IPS-18a (cell line): ENCODE data around the gene C2CD2L.
"Not testable (repeated sequence)": the region's sequence is repeated elsewhere in the genome, so short reads cannot be mapped to it uniquely, and the experiment has no call there.

Source experiments
- H3K27ac ChIP-seq: one replicate; pipeline ENCODE4 v1.5.1; 2013; ENCODE audit warnings: low read length
- H3K27me3 ChIP-seq: one replicate; pipeline ENCODE4 v1.6.1; 2013; ENCODE audit warnings: mild to moderate bottlenecking, low read length; ENCODE audit not compliant: control insufficient read depth, insufficient read depth
- H3K36me3 ChIP-seq: one replicate; pipeline ENCODE4 v1.6.1; 2013; ENCODE audit warnings: low read depth, low read length; ENCODE audit not compliant: control insufficient read depth
- H3K4me1 ChIP-seq: one replicate; pipeline ENCODE4 v1.6.1; 2013; ENCODE audit warnings: low read depth, low read length; ENCODE audit not compliant: control insufficient read depth
- H3K4me3 ChIP-seq: one replicate; pipeline ENCODE4 v1.5.1; 2013; ENCODE audit warnings: low read length
- H3K9ac ChIP-seq: one replicate; pipeline ENCODE4 v1.6.1; 2013; ENCODE audit warnings: mild to moderate bottlenecking, low read length, moderate library complexity
- H3K9me3 ChIP-seq: one replicate; pipeline ENCODE4 v1.6.1; 2013; ENCODE audit warnings: low read depth, low read length; ENCODE audit not compliant: control insufficient read depth

The C2CD2L gene

GRCh38 chr11:119106564-119107537 lies at the start of gene C2CD2L:
TSS of gene C2CD2L (plus strand) at chr11:119107344. CDS start at chr11:119107742, 398 bp downstream.
- Histone ChIP-seq H3K36me3 (no peaks in the 10 kb centered on the region), H3K9ac (peak within 1 kb of the TSS; percentile 46), H3K4me1 (peaks cover 13% of the 10 kb centered on the region), H3K27me3 (peaks cover 19% of the 10 kb centered on the region), H3K4me3 (peak within 1 kb of the TSS; percentile 62), H3K9me3 (no peaks in the 10 kb centered on the region), H3K27ac (no peak within 1 kb of the TSS)

- H3K9me3 ChIP-seq, H3K27me3 ChIP-seq, H3K27ac ChIP-seq, H3K4me1 ChIP-seq, H3K4me3 ChIP-seq, H3K9ac ChIP-seq: not testable (repeated sequence)
- peaks cover 12% of the 10 kb centered on the region for H3K36me3 ChIP-seq
These were observed 48.0 kb upstream of the C2CD2L start for GRCh38 chr11:119059128-119059527.

- no peak overlapping the region for H3K4me3 ChIP-seq
- no peaks in the 10 kb centered on the region for H3K36me3 ChIP-seq
- no peaks in the 10 kb centered on the region for H3K27me3 ChIP-seq
- H3K9ac ChIP-seq = no peak overlapping the region
- H3K9me3 ChIP-seq = no peaks in the 10 kb centered on the region
- H3K4me1 ChIP-seq = no peaks in the 10 kb centered on the region
- H3K27ac ChIP-seq = no peak overlapping the region
These were observed 45.9 kb upstream of the C2CD2L start for GRCh38 chr11:119061256-119061655.

- no peak overlapping the region for H3K27ac ChIP-seq
- no peaks in the 10 kb centered on the region for H3K9me3 ChIP-seq
- H3K36me3 ChIP-seq = no peaks in the 10 kb centered on the region
- H3K4me3 ChIP-seq = no peak overlapping the region
- no peak overlapping the region for H3K9ac ChIP-seq
- no peaks in the 10 kb centered on the region for H3K27me3 ChIP-seq
- H3K4me1 ChIP-seq = no peaks in the 10 kb centered on the region
These were observed 44.4 kb upstream of the C2CD2L start for GRCh38 chr11:119062779-119063178.

- Histone ChIP-seq H3K9me3 (no peaks in the 10 kb centered on the region), H3K9ac (no peak overlapping the region), H3K27me3 (no peaks in the 10 kb centered on the region), H3K4me3 (no peak overlapping the region), H3K36me3 (peaks cover 5% of the 10 kb centered on the region), H3K4me1 (no peaks in the 10 kb centered on the region), H3K27ac (no peak overlapping the region)
These were observed 41.8 kb upstream of the C2CD2L start for GRCh38 chr11:119065369-119065768.

DNA sequence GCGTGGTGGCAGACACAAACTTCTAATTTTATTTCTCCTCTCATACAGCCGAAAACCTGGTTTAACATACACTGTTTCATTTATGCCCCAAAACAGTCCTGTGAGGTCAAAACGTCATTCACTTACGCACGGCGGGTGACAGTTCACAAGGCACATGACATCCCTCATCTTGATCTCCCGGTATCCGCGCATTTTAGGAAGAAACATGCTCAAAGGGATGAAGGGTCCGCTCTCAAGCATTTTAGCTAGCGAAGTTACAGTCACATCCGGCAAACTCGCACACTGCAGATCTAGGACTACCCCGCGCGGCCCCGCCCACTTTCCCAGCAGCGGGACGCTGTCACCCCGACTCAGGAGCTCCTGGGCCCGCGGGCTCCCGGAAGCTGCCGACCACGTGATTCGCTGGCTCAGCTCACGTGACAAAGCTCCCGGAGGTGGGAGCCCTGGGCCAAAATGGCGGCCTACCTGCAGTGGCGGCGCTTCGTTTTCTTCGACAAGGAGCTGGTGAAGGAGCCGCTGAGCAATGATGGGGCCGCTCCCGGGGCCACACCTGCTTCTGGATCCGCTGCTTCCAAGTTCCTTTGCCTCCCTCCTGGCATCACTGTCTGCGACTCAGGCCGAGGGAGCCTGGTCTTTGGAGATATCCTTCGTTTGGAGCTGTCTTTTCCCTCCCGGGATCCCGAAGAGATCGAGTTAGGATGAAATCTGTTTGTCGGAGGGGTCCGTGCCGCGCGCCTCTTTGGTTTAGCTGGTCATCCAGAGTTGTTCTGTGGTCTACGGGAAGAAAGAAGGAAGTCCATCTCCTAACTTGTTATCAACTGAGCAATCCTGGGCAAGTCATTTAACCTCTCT lies 39.5 kb upstream of the C2CD2L start, which contains the start of gene VPS11:
TSS of gene VPS11 (plus strand) at position 448 of the 852 bp plus-strand sequence. CDS start at position 454, 6 bp downstream.
- no peaks in the 10 kb centered on the region for H3K4me1 ChIP-seq
- no peak within 1 kb of the TSS for H3K27ac ChIP-seq
- peaks cover 21% of the 10 kb centered on the region for H3K36me3 ChIP-seq
- no peaks in the 10 kb centered on the region for H3K27me3 ChIP-seq
- H3K9me3 ChIP-seq = no peaks in the 10 kb centered on the region
- peak within 1 kb of the TSS; percentile 91 for H3K9ac ChIP-seq
- peak within 1 kb of the TSS; percentile 95 for H3K4me3 ChIP-seq

DNA sequence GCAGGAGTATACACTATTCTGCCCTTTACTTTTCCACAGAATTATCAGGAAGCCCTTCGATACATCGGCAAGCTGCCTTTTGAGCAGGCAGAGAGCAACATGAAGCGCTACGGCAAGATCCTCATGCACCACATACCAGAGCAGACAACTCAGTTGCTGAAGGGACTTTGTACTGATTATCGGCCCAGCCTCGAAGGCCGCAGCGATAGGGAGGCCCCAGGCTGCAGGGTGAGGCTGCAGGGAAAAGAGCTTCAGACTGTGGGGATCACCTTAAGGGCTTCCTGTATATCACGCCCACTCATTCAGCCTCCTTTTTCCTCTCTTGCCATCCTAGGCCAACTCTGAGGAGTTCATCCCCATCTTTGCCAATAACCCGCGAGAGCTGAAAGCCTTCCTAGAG lies 29.3 kb upstream of the C2CD2L start:
- H3K36me3 ChIP-seq = peaks cover 67% of the 10 kb centered on the region
- H3K9me3 ChIP-seq = no peaks in the 10 kb centered on the region
- no peak overlapping the region for H3K4me3 ChIP-seq
- no peak overlapping the region for H3K27ac ChIP-seq
- no peak overlapping the region for H3K9ac ChIP-seq
- H3K4me1 ChIP-seq = no peaks in the 10 kb centered on the region
- H3K27me3 ChIP-seq = no peaks in the 10 kb centered on the region

- Histone ChIP-seq H3K9me3 (no peaks in the 10 kb centered on the region), H3K36me3 (peaks cover 56% of the 10 kb centered on the region), H3K9ac (no peak overlapping the region), H3K27ac (no peak overlapping the region), H3K4me1 (no peaks in the 10 kb centered on the region), H3K27me3 (no peaks in the 10 kb centered on the region), H3K4me3 (no peak overlapping the region)
These were observed 28.3 kb upstream of the C2CD2L start for GRCh38 chr11:119078675-119079420.

DNA sequence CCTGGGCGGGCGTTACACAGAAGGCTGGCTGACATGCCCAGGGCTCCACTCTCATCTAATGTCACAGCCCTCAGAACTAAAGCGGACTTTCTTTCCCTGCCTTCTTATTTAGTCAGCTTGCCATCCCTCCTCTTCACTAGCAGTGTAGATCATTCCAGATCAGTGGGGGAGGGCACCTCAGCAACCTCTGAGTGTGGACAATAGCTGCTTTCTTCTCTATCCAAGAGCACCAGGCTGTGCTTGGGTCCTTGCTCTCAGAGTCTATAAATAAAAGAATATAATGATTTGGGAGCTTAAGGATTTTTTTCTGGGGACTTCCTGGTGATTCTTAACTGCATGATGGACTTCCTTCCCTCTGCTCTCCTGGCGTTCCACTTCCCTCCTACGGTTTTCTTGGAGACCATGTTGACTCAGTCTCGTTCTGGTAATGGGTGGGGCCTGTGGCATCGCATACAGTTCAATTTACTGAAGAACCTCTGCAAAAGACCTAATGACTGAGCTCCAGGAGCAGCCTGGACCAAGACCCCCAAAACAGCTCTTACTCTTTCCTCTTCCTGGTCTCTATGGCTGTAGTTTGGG lies 25.4 kb upstream of the C2CD2L start:
- H3K36me3 ChIP-seq = peaks cover 48% of the 10 kb centered on the region

GRCh38 chr11:119084663-119085436 lies 22.3 kb upstream of the C2CD2L start, which contains the start of gene HMBS:
TSS of gene HMBS (plus strand) at chr11:119084881. CDS start at chr11:119085034, 153 bp downstream.
- Histone ChIP-seq H3K36me3 (peaks cover 19% of the 10 kb centered on the region), H3K4me3 (peak within 1 kb of the TSS; percentile 93), H3K4me1 (no peaks in the 10 kb centered on the region), H3K27ac (peak within 1 kb of the TSS; percentile 94), H3K27me3 (no peaks in the 10 kb centered on the region), H3K9me3 (no peaks in the 10 kb centered on the region), H3K9ac (peak within 1 kb of the TSS; percentile 96)

More for the DNA sequence above, 25.4 kb upstream of the C2CD2L start:
- H3K4me1 ChIP-seq = no peaks in the 10 kb centered on the region
- H3K27me3 ChIP-seq = no peaks in the 10 kb centered on the region
- H3K27ac ChIP-seq = no peak overlapping the region
- no peak overlapping the region for H3K9ac ChIP-seq
- no peak overlapping the region for H3K4me3 ChIP-seq
- no peaks in the 10 kb centered on the region for H3K9me3 ChIP-seq
